ENCODE data around the gene FKBP2.
A peak's percentile ranks its signal among the peaks of the same experiment; 100 is the strongest.
"Not testable (repeated sequence)": the region's sequence is repeated elsewhere in the genome, so short reads cannot be mapped to it uniquely, and the experiment has no call there.

Gene FKBP2

GRCh38 chr11:64234647-64235379 lies 6.1 kb upstream of the FKBP2 start:
- no peak for DNase-seq

GRCh38 chr11:64235437-64236161 lies 5.3 kb upstream of the FKBP2 start:
- DNase-seq, result no peak

GRCh38 chr11:64237484-64237951 lies 3.4 kb upstream of the FKBP2 start:
- DNase-seq, result no peak

GRCh38 chr11:64238076-64238475 lies 2.8 kb upstream of the FKBP2 start:
- DNase-seq, result no peak

GRCh38 chr11:64238999-64239398 lies 1.9 kb upstream of the FKBP2 start:
- peak; percentile 91 for DNase-seq

- DNase-seq, result peak; percentile 98
Measured at GRCh38 chr11:64239662-64240434, 1.0 kb upstream of the FKBP2 start.

- peak; percentile 97 for DNase-seq
Measured at GRCh38 chr11:64241241-64241490, 271 bp downstream of the FKBP2 start.

GRCh38 chr11:64241491-64242374 lies 838 bp downstream of the FKBP2 start:
- DNase-seq, result no peak

GRCh38 chr11:64243236-64243854 lies 2.5 kb downstream of the FKBP2 start:
- DNase-seq, result no peak

GRCh38 chr11:64244107-64244506 lies 3.2 kb downstream of the FKBP2 start:
- no peak for DNase-seq

- no peak for DNase-seq
Measured at GRCh38 chr11:64244966-64245365, 4.1 kb downstream of the FKBP2 start.

- DNase-seq, result peak; percentile 47
Measured at GRCh38 chr11:64245401-64245796, 4.5 kb downstream of the FKBP2 start.

GRCh38 chr11:64245797-64246620 lies 5.1 kb downstream of the FKBP2 start:
- DNase-seq, result peak; percentile 60

GRCh38 chr11:64246621-64246870 lies 5.7 kb downstream of the FKBP2 start:
- not testable (repeated sequence) for DNase-seq

GRCh38 chr11:64246871-64247728 lies 6.2 kb downstream of the FKBP2 start, which contains the start of gene PPP1R14B:
Gene PPP1R14B, minus strand, starts transcription at chr11:64246943. Its CDS starts 270 bp downstream, at chr11:64246673.
- DNase-seq, result peak; percentile 78

GRCh38 chr11:64247729-64248531 lies 7.0 kb downstream of the FKBP2 start:
- DNase-seq, result no peak

- no peak for DNase-seq
Measured at GRCh38 chr11:64248578-64248977, 7.7 kb downstream of the FKBP2 start.

GRCh38 chr11:64249038-64249437 lies 8.1 kb downstream of the FKBP2 start:
- DNase-seq, result no peak

- peak; percentile 20 for DNase-seq
Measured at GRCh38 chr11:64249563-64250414, 8.9 kb downstream of the FKBP2 start.
